K562 (cell line): Measurements from ENCODE around the gene ETNK1. TPM values are rescaled to one million over a fixed set of nuclear protein-coding genes. Genes with fewer than 3 reads are reported as not detected.

Source experiments
- ATAC-seq: fragments of 200-7000 bp; cut with Tn5 transposase; 3 replicates; pipeline ENCODE4 v1.9.1; 2020; ENCODE audit warnings: moderate library complexity
- BruUV-seq: library from RNA; stranded (reverse); fragments of 400-500 nt; replicated peaks from 2 replicates; lab custom pipeline; 2021; lab: Mats Ljungman, UMichigan
- CTCF ChIA-PET: fragments of 300-600 bp; formaldehyde crosslinking; extraction: SDS; loops from one replicate; lab custom pipeline; 2021; ENCODE audit warnings: low intra/inter-chr PET ratio; lab: Yijun Ruan, JAX
- POLR2A ChIA-PET: fragments of 300-600, 350-650 bp; sonication (Branson Sonifier 250); formaldehyde crosslinking; extraction: SDS; loops from one replicate; lab custom pipeline; 2021; ENCODE audit warnings: antibody characterized with exemption, inconsistent platforms; lab: Yijun Ruan, JAX
- DNase-seq, 4 experiments: peaks; one replicate each; pipeline versions ENCODE4 v3.0.0 to v3.0.0-alpha.2; 2011 to 2018; ENCODE audit warnings: low spot score in 3 of 4, mixed read lengths in 3 of 4; ENCODE audit errors: extremely low read depth in 1 of 4
- FAIRE-seq: peaks from 2 replicates; lab custom pipeline; 2011; peaks lifted over from hg19 to GRCh38; lab: Jason Lieb, UNC
- H2AFZ ChIP-seq: 2 replicates; pipeline ENCODE4 v1.6.0; 2011; ENCODE audit warnings: low read depth, low read length, control low read depth, inconsistent platforms
- H3K27ac ChIP-seq: fragments of 200-600 bp; 3 replicates; pipeline ENCODE4 v1.8.0; 2011; ENCODE audit warnings: low read depth, mild to moderate bottlenecking, control low read depth, inconsistent platforms, low read length, moderate library complexity, mixed read lengths; ENCODE audit errors: extremely low read depth
- H3K27me3 ChIP-seq, 2 experiments: fragments of 300-600 bp in 1 of 2; 2 replicates in 1 of 2; 3 replicates in 1 of 2; pipeline versions ENCODE4 v1.6.0 to v1.8.0; 2011; ENCODE audit warnings: inconsistent platforms in 2 of 2, low read length in 2 of 2, mild to moderate bottlenecking in 1 of 2, mixed read lengths in 1 of 2, moderate library complexity in 1 of 2; ENCODE audit not compliant: control insufficient read depth in 2 of 2, insufficient read depth in 2 of 2
- H3K36me3 ChIP-seq: fragments of 300-600 bp; 3 replicates; pipeline ENCODE4 v1.8.0; 2011; ENCODE audit warnings: mild to moderate bottlenecking, low read length, inconsistent platforms; ENCODE audit not compliant: control insufficient read depth, insufficient read depth
- H3K4me1 ChIP-seq, 2 experiments: fragments of 200-600 bp in 1 of 2; replicated peaks in 1 of 2; 2 replicates in 1 of 2; 3 replicates in 1 of 2; pipeline versions ENCODE4 v1.5.1 to v1.8.0; 2011; ENCODE audit warnings: inconsistent platforms in 2 of 2, low read length in 2 of 2, mild to moderate bottlenecking in 1 of 2, mixed read lengths in 1 of 2, moderate library complexity in 1 of 2; ENCODE audit not compliant: control insufficient read depth in 2 of 2, insufficient read depth in 2 of 2
- H3K4me2 ChIP-seq: 2 replicates; pipeline ENCODE4 v1.6.1; 2011; ENCODE audit warnings: low read length, control low read depth, inconsistent platforms, mixed read lengths; ENCODE audit not compliant: insufficient read depth
- H3K4me3 ChIP-seq: fragments of 200-600 bp; sonication (generic), shearing (Covaris generic); 2 replicates; pipeline ENCODE4 v1.5.1; 2016; ENCODE audit warnings: control low read depth, inconsistent platforms
- H3K79me2 ChIP-seq: fragments of 200-600 bp; 3 replicates; pipeline ENCODE4 v1.8.0; 2011; ENCODE audit warnings: low read length, inconsistent platforms; ENCODE audit not compliant: control insufficient read depth, insufficient read depth
- H3K9ac ChIP-seq, 2 experiments: 2 replicates each; pipeline versions ENCODE4 v1.6.0 to v1.6.1; 2011; ENCODE audit warnings: low read depth in 2 of 2, low read length in 2 of 2, control low read depth in 1 of 2, inconsistent platforms in 1 of 2, mild to moderate bottlenecking in 1 of 2, mixed read lengths in 1 of 2; ENCODE audit not compliant: insufficient read depth in 1 of 2
- H3K9me1 ChIP-seq: one replicate; pipeline ENCODE4 v1.6.0; 2011; ENCODE audit warnings: inconsistent platforms, mild to moderate bottlenecking, low read length, moderate library complexity; ENCODE audit not compliant: control insufficient read depth, insufficient read depth
- H3K9me3 ChIP-seq: replicated peaks from 2 replicates; pipeline ENCODE4 v1.5.1; 2011; ENCODE audit warnings: low read depth, low read length, inconsistent platforms; ENCODE audit not compliant: control insufficient read depth, insufficient read depth
- H4K20me1 ChIP-seq: replicated peaks from 2 replicates; pipeline ENCODE4 v1.6.1; 2011; ENCODE audit warnings: low read length, inconsistent platforms, mixed read lengths; ENCODE audit not compliant: control insufficient read depth, insufficient read depth
- L3MBTL2 ChIP-seq: fragments of 450-650 bp; IDR thresholded peaks from 2 replicates; pipeline ENCODE4 v1.6.1; 2016; ENCODE audit warnings: mild to moderate bottlenecking, moderate library complexity
- ZBTB40 ChIP-seq, 2 experiments: fragments of 450-650 bp in 1 of 2; sonication (generic) in 1 of 2; formaldehyde crosslinking in 1 of 2; IDR thresholded peaks; 2 replicates each; pipeline versions ENCODE4 v1.7.1 to v1.9.0; 2016 to 2022; ENCODE audit warnings: inconsistent platforms in 1 of 2, mild to moderate bottlenecking in 1 of 2, missing genetic modification reagents in 1 of 2
- in situ Hi-C: fragments of 300-500 bp; cut with MboI; formaldehyde crosslinking; loops from 4 replicates; pipeline ENCODE4 v1.15.0; 2018; ENCODE audit warnings: inconsistent platforms, mixed read lengths
- intact Hi-C: fragments of 100-400 bp; cut with micrococcal nuclease; formaldehyde crosslinking; loops from 2 replicates; pipeline ENCODE4 v1.14.2; 2022
- polyA plus RNA-seq, 8 experiments: library from polyadenylated mRNA; depleted of rRNA in 4 of 8; stranded (reverse) in 5 of 8; unstranded in 3 of 8; fragments of >200 nt; fragmentation: Nextera tagmentation in 2 of 8; fragmentation: Illumina TruSeq in 1 of 8; extraction: Ambion mirVana in 2 of 8; extraction: Trizol in 1 of 8; gene quantifications; 2 replicates each; pipeline versions ENCODE4 v1.2.1 to v1.2.3, GENCODE V29; 2011 to 2014; ENCODE audit warnings: inconsistent platforms in 1 of 8, missing spikeins in 1 of 8
- total RNA-seq, 7 experiments: library from RNA; depleted of rRNA in 6 of 7; stranded (reverse); fragments of >200 nt in 6 of 7; fragmentation: Illumina TruSeq in 2 of 7; extraction: Trizol in 2 of 7; gene quantifications; 2 replicates each; pipeline versions ENCODE4 v1.2.1 to v1.2.3, GENCODE V29; 2011 to 2021; ENCODE audit warnings: low replicate concordance in 1 of 7

The ETNK1 gene
- total and polyA plus RNA-seq, 9 of the 15 experiments (the other 6 are each of a cell fraction or from before 2014, with no cell fraction given) = 10.0 to 70.5 (median 36.0) TPM

- no peaks in the 10 kb centered on the region for H3K27me3 ChIP-seq
- no peaks in the 10 kb centered on the region for H3K79me2 ChIP-seq
- H3K4me3 ChIP-seq = no peak overlapping the region
- peaks cover 55% of the 10 kb centered on the region for H3K36me3 ChIP-seq
- BruUV-seq = no TSS peak
- H3K27ac ChIP-seq = no peak overlapping the region
- H3K9me3 ChIP-seq = no peaks in the 10 kb centered on the region
- ATAC-seq (no peak), FAIRE-seq (no peak), DNase-seq (no peak)
- no peak overlapping the region for H3K4me2 ChIP-seq
- ChIA-PET CTCF (no interaction called here), POLR2A (interaction anchor here (1.5 kb wide), 1 partner anchor 9 kb away, joined by 4 read pairs; no protein-coding TSS in a partner anchor)
- no peaks in the 10 kb centered on the region for H4K20me1 ChIP-seq
- H3K9me1 ChIP-seq = no peaks in the 10 kb centered on the region
- in situ Hi-C loops = no loop called here
- H3K9ac ChIP-seq = no peak overlapping the region
- intact Hi-C loops = no loop called here
- H2AFZ ChIP-seq = no peak overlapping the region
- H3K4me1 ChIP-seq = no peaks in the 10 kb centered on the region
- TF ChIP-seq ZBTB40 (IDR thresholded peaks at IDR 0.05) (peak; percentile 53; the same call in 1 of the 2 replicates), ZBTB40 (CRISPR knock-in tag; IDR thresholded peaks at IDR 0.05) (no peak), L3MBTL2 (no peak)
- TF ChIP-seq, all 486 proteins: peak for 1
These were observed 40.5 kb downstream of the ETNK1 start for GRCh38 chr12:22665476-22665875.
